NOMO-1 (cell line): Measurements from ENCODE around the gene RNF11.
"Not testable (repeated sequence)": the region's sequence is repeated elsewhere in the genome, so short reads cannot be mapped to it uniquely, and the experiment has no call there.

Experiments
- DNase-seq, 2 experiments: peaks; one replicate each; lab custom pipeline; 2025; ENCODE audit not compliant: unreplicated experiment in 2 of 2; lab: John Stamatoyannopoulos, UW

Gene RNF11

DNA sequence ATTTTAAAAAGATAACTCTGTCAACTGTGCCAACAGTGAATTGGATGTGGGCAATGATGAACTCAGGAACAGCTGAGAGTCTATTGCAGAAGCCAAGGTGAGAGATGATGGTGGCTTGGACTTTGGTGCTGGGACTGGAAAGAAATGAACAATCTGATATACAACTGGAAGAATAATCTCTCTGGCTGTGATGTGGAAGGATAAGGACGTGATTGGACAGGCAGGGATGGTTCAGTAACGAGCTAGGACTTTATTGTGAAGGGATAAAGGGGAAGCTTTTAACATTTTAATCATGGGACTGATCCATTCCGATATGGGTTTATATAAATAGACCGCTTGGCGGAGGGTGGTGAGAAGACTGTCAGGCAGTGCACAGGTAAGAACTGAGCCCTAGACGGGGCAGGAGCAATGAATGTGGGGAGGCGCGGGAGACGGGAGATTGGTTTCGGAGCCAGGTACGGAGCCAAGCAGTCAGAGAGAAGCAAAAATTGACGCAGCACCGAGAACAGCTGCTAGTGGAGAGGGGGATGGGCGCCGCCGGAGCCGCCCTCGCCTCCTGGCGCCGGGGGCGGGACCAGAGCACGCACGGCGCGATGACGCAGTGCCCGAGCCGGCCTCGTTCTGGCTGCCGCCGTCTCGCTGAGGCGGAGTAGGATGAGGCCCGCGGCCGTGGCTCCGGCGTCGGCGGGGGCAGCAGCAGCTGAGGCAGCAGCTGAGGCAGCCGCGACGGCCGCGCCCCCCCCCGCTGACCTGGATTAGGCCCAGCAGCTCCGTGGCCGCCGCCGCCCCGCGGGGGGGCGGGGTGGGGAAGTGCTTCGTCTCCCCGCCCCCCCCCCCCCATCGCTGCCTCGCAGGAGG lies at the start of gene RNF11:
TSS of gene RNF11 (plus strand) at position 601 of the 858 bp plus-strand sequence. CDS start 484 bp downstream, outside the sequence.
- DNase-seq, result peak; percentile 84 to 93

DNA sequence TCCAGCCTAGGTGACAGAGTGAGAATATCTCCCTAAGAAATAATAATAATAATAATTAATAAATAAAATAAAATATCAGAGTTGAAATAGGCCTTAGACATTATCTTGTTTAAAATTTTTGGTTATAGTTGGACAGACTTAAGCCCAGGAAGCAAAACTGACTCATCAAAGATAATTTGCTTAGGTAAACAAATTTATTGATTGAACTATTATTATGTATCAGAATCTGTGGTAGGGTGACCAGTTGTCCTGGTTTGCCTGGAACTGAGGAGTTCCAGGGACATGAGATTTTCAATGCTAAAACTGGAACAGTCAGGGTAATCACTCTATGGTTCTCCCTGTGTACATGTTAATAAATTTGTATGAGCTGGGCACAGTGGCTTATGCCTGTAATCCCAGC lies 47.8 kb upstream of the RNF11 start:
- DNase-seq, result no peak

GRCh38 chr1:51189421-51190073 lies 46.5 kb upstream of the RNF11 start:
- DNase-seq, result peak; percentile 17 to 74

- peak in 1 of 2 experiments; percentile 53 for DNase-seq
Measured at GRCh38 chr1:51190961-51191360, 45.1 kb upstream of the RNF11 start.

DNA sequence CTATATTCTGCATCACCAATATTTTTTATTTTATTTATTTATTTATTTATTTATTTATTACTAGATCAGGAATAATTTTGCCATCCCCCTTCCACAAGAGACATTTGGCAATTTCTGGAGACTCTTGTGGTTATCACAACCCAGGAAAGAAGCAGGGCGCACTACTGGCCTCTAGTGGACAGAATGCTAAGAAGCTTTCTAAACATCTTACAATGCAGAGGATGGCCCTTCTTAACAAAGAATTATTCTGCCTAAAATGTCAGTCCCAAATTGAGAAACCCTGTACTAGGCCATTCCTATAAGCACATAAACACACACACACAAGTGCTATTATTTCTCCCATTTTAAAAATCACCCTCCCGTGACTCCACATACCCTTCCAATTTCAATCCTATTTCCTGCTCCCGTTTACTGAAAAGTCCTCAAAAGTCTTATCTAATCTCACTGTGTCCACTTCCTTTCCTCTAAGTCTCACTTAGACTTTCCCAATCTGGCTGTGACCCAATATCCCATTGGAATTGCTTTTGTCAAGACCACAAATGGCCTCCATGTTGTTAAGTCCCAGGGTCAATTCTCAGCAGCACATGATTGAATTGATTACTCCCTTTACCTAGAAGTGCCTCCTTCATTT lies 43.7 kb upstream of the RNF11 start:
- peak; percentile 13 to 64 for DNase-seq

DNA sequence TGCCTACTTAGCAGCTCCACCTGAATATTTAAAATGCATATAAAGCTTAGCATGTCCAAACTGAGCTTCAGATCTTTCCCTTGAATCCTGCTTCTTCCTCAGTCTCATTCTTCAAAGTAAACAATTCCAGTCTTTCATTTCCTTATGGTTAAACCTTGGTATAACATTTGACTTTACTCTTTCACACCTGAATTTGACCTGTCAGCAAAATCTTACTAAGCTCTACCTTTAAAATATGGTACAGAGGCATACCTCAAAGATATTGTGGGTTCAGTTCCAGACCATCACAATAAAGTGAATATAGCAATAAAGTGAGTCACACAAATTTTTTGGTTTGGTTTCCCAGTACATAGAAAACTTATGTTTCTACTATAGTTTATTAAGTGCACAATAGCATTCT lies 42.5 kb upstream of the RNF11 start:
- no peak for DNase-seq

GRCh38 chr1:51203121-51203873 lies 32.8 kb upstream of the RNF11 start:
- DNase-seq, result no peak

DNA sequence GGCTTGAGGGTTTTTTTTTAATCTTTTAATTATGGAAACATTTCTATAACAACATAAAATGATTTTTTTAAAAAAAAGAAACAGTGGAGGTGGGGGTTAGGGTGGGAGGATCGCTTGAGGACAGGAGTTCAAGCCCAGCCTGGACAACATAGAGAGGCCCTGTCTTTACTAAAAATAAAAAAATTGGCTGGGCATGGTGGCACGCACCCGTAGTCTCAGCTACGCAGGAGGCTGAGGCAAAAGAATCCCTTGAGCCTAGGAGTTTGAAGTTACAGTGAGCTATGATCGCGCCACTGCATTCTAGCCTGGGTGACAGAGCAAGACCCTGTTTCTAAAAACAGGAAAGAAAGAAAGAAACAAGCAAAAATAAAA lies 32.2 kb upstream of the RNF11 start:
- no peak for DNase-seq

- DNase-seq, result no peak
Measured at GRCh38 chr1:51210055-51210454, 26.0 kb upstream of the RNF11 start.

GRCh38 chr1:51210676-51211075 lies 25.4 kb upstream of the RNF11 start:
- no peak for DNase-seq

DNA sequence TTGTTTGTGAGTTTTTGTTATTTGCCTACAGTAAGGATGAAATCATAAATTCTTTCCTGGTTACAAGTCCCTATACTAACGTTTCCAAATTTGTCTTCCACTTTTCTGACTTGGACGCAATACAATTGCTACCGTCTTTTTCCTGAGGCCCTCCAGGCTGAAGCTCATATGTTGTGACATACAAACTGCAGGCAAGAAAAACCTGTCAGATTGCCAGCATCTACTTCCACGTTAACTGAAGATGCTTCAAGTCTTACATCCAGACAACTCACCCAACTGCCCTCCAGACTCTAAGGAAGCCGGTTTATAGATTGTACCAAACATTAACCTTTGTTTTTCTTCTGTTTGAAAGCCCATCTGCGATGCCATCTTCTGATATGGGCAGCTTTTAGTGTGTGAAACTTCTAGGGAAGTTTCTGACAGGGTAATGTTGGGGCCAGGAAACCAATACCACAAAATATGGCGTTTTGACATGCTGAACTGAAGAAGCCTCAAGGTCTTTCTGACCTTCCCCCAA lies 21.4 kb upstream of the RNF11 start:
- peak; percentile 39 to 79 for DNase-seq

GRCh38 chr1:51215169-51215568 lies 20.9 kb upstream of the RNF11 start:
- no peak for DNase-seq

DNA sequence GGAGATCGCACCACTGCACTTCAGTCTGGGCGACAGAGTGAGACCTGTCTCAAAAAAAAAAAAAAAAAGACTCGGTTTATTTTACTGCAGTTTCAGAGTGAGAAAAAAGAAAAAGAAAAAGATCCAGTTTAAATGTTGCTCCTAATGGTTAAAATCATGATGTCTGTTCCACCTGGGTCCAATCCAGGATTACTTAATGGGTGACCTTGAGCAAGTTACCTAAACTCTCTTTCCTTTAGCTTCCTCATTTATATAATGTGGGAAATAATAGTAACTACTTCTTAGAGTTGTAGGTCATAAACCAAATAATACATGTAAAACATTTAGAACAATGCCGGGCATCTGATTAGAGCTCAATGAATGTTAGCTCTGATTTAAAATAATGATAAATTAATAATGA lies 19.4 kb upstream of the RNF11 start:
- no peak for DNase-seq

DNA sequence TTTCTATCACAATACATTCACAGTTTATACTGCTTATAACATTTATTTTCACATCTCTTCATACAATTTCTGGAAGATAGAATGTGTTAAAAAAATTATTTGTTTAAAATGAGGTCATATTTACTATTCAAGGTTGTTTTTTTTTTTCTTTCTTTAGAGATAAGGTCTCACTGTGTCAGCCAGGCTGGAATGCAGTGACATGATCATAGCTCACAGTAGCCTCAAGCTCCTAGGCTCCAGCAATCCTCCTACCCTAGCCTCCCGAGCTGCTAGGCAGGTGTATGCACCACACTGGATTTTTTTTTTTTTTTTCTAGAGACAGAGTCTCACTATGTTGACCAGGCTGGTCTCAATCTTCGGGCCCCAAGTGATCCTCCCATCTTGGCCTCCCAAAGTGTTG lies 19.0 kb upstream of the RNF11 start:
- DNase-seq, result no peak

GRCh38 chr1:51218570-51218969 lies 17.5 kb upstream of the RNF11 start:
- no peak for DNase-seq

DNA sequence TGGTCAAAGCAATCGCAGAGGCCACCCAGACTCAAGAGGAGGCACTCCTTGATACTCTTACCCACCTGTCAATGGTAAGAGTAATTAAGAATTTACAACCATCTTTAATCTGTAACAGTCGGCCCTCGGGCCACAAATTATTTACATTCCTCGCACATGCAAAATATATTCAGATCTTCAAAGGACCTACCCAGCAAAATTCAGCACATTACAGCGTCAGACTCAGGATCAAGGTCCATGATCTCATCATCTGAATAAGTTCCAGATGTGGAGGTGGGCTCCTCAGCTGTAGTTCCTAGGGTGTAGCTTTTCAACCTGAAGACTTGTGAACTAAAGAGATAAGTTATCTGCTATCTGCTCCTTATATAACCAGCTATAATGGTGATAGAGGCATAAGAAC lies 17.1 kb upstream of the RNF11 start:
- no peak for DNase-seq

DNA sequence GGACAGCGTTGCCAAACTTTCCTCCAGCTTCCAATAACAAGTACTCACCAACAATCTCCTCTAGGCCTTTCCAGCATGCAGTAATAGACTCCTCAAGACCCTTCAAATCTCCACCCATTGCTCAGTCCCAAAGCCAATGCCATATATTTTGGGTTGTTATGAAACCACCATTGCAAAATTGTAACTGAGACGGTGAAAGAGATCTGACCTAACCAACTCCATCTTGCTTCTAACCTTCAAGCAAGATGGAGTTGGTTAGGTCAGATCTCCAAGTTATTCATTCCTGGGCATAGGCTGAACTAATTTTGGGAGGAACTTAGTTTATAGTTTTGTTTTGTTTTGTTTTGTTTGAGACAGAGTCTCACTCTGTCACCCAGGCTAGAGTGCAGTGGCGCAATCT lies 14.5 kb upstream of the RNF11 start:
- not testable (repeated sequence) for DNase-seq

- DNase-seq, result no peak
Measured at GRCh38 chr1:51222136-51222787, 13.8 kb upstream of the RNF11 start.

GRCh38 chr1:51222809-51223208 lies 13.3 kb upstream of the RNF11 start:
- DNase-seq, result no peak

- DNase-seq, result no peak
Measured at GRCh38 chr1:51224255-51224654, 11.8 kb upstream of the RNF11 start.
